Measurements from ENCODE around the gene CCNB1.

The CCNB1 gene

GRCh38 chr5:69224520-69224919, 57.6 kb downstream of the CCNB1 start (continued):
- TF ChIP-seq PATZ1 (CRISPR knock-in tag; IDR thresholded peaks at IDR 0.05; ENCODE audit: borderline replicate concordance) (no peak), TSHZ2 (CRISPR knock-in tag; IDR thresholded peaks at IDR 0.05) (no peak)

DNA sequence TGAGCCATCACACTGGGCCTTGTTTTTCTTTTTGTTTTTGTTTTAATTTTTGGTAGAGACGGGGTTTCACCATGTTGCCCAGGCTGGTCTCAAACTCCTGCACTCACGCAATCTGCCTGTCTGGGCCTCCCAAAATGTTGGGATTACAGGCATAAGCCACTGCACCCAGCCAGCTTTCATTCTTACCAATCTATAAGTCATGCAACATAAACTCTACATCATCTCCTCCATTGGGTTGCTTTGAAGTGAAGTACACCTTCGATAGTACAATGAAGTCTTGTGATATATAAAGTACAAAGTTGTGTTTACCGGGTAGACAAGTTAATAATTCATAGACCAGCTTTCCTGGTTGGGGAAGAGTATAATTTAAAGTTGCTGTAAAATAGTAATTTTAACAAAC, 58.9 kb downstream of the CCNB1 start:
- TF ChIP-seq SNAI2 (CRISPR knock-in tag; IDR thresholded peaks at IDR 0.05) (no peak), OSR1 (CRISPR knock-in tag; IDR thresholded peaks at IDR 0.05) (no peak)
- ATAC-seq, result no peak

Data from SK-N-SH treated with all-trans-retinoic acid at 6 μM for 48 hours (cell line).